A673 (cell line): Measurements from ENCODE around the gene NPSR1.

Source experiments
- EZH2 ChIP-seq: fragments of 200-600 bp; sonication (generic); IDR thresholded peaks from 2 replicates; pipeline ENCODE4 v1.6.1; 2017; ENCODE audit warnings: borderline replicate concordance, low read depth, mild to moderate bottlenecking, mixed read lengths, antibody characterized with exemption, low read length; ENCODE audit not compliant: poor library complexity, severe bottlenecking
- TF ChIP-seq, protein P1 (sequence below): fragments of 300-800, 200-600 bp; sonication (generic); conservative IDR thresholded peaks from 2 replicates; pipeline ENCODE4 v1.5.1; 2017; ENCODE audit warnings: low read depth, mild to moderate bottlenecking, antibody characterized with exemption, low read length, moderate library complexity, mixed read lengths

GRCh38 chr7:34889951-34890350 lies 231.9 kb downstream of the NPSR1 start:
- TF ChIP-seq, protein P1, sequence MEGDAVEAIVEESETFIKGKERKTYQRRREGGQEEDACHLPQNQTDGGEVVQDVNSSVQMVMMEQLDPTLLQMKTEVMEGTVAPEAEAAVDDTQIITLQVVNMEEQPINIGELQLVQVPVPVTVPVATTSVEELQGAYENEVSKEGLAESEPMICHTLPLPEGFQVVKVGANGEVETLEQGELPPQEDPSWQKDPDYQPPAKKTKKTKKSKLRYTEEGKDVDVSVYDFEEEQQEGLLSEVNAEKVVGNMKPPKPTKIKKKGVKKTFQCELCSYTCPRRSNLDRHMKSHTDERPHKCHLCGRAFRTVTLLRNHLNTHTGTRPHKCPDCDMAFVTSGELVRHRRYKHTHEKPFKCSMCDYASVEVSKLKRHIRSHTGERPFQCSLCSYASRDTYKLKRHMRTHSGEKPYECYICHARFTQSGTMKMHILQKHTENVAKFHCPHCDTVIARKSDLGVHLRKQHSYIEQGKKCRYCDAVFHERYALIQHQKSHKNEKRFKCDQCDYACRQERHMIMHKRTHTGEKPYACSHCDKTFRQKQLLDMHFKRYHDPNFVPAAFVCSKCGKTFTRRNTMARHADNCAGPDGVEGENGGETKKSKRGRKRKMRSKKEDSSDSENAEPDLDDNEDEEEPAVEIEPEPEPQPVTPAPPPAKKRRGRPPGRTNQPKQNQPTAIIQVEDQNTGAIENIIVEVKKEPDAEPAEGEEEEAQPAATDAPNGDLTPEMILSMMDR: no peak
- no peak for TF ChIP-seq EZH2
